GM23248 (cell line): Measurements from ENCODE around the gene DDTL. TPM values are rescaled to one million over a fixed set of nuclear protein-coding genes. Genes with fewer than 3 reads are reported as not detected.
A peak's percentile ranks its signal among the peaks of the same experiment; 100 is the strongest.
"Not testable (repeated sequence)": the region's sequence is repeated elsewhere in the genome, so short reads cannot be mapped to it uniquely, and the experiment has no call there.

Experiments
- DNase-seq: peaks from one replicate; pipeline ENCODE4 v3.0.0-alpha.2; 2015
- H2AFZ ChIP-seq: fragments of 200-600 bp; sonication (generic); 2 replicates; pipeline ENCODE4 v1.6.1; 2016; ENCODE audit warnings: antibody characterized with exemption
- H3F3A ChIP-seq: fragments of 200-600 bp; sonication (generic); 2 replicates; pipeline ENCODE4 v1.6.1; 2016; ENCODE audit warnings: mild to moderate bottlenecking, antibody characterized with exemption, mixed run types; ENCODE audit not compliant: insufficient read depth
- H3K27ac ChIP-seq: fragments of 200-600 bp; sonication (generic); 2 replicates; pipeline ENCODE4 v1.5.1; 2016; ENCODE audit warnings: mild to moderate bottlenecking
- H3K27me3 ChIP-seq: fragments of 200-600 bp; sonication (generic); replicated peaks from 2 replicates; pipeline ENCODE4 v1.6.1; 2016; ENCODE audit warnings: mild to moderate bottlenecking; ENCODE audit not compliant: insufficient read depth
- H3K36me3 ChIP-seq: fragments of 200-600 bp; sonication (generic); 2 replicates; pipeline ENCODE4 v1.6.1; 2016; ENCODE audit warnings: low read depth, mild to moderate bottlenecking
- H3K4me1 ChIP-seq: fragments of 200-600 bp; sonication (generic); 2 replicates; pipeline ENCODE4 v1.6.1; 2016; ENCODE audit warnings: mild to moderate bottlenecking; ENCODE audit not compliant: insufficient read depth
- H3K4me2 ChIP-seq: fragments of 200-600 bp; sonication (generic); one replicate; pipeline ENCODE4 v1.6.1; 2016; ENCODE audit warnings: mild to moderate bottlenecking; ENCODE audit not compliant: unreplicated experiment
- H3K4me3 ChIP-seq: fragments of 200-600 bp; sonication (generic); 2 replicates; pipeline ENCODE4 v1.5.1; 2016; ENCODE audit warnings: mild to moderate bottlenecking
- H3K79me2 ChIP-seq: fragments of 200-600 bp; sonication (generic); 2 replicates; pipeline ENCODE4 v1.6.1; 2016; ENCODE audit warnings: mild to moderate bottlenecking; ENCODE audit not compliant: insufficient read depth
- H3K9ac ChIP-seq: fragments of 200-600 bp; sonication (generic); 2 replicates; pipeline ENCODE4 v1.6.1; 2016; ENCODE audit warnings: mild to moderate bottlenecking
- H3K9me2 ChIP-seq: fragments of 200-600 bp; sonication (generic); 2 replicates; pipeline ENCODE4 v1.6.1; 2016; ENCODE audit warnings: mixed run types, mild to moderate bottlenecking, moderate library complexity; ENCODE audit not compliant: insufficient read depth
- H3K9me3 ChIP-seq: fragments of 200-600 bp; sonication (generic); one replicate; pipeline ENCODE4 v1.6.1; 2017; ENCODE audit warnings: low read depth
- H4K20me1 ChIP-seq: fragments of 200-600 bp; sonication (generic); 2 replicates; pipeline ENCODE4 v1.6.0; 2016; ENCODE audit not compliant: insufficient read depth
- WGBS, 2 experiments: methylation state at CpG; one replicate each; pipeline ENCODE4 v1.1.6; 2015 to 2017; ENCODE audit warnings: low lambda C conversion rate in 2 of 2, low coverage in 1 of 2; ENCODE audit errors: missing lambda C conversion rate in 2 of 2; 5-methylcytosine and 5-hydroxymethylcytosine counted together
- in situ Hi-C: fragments of 300-500 bp; cut with MboI; formaldehyde crosslinking; loops from 2 replicates; pipeline ENCODE4 v1.15.0; 2020
- polyA plus RNA-seq: library from polyadenylated mRNA; unstranded; fragments of >200 nt; fragmentation: Nextera tagmentation; extraction: Ambion mirVana; gene quantifications from 2 replicates; pipeline ENCODE4 v1.2.1, GENCODE V29; 2016
- total RNA-seq: library from RNA; depleted of rRNA; stranded (reverse); fragments of >200 nt; shearing (Covaris generic); gene quantifications from 2 replicates; pipeline ENCODE4 v1.2.3, GENCODE V29; 2014

The DDTL gene
- total and polyA plus RNA-seq, 2 experiments from 2014 or later: 2.4 TPM; not detected in 1

DNA sequence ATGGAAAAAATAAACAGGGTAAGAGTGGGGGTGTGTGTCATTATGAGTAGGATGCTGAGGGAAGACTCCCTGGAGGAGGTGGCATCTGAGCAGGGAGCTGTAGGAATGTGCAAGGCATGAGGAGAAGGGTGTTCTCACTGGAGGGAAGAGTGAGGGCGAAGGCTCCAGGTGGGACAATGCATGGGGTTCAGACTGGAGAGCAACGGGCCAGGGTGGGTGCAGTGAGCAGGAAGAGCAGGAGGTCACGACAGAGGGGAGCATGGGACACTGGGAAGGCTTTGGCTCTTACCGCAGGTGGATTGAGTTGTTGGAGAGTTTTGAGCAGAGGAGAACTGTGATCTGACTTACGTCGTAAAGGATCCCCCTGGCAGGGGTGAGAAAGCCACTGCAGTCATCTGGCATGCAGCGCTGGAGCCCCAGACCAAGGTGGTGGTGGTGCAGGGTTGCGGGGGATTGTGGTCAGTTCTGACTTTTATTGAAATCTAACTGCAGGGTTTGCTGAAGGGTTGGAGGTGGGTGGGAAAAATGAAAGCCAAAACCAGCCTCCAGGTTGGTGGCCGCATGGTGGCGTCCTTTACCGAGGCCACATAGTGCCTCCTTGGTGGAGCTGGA, 13.8 kb upstream of the DDTL start:
- H3K36me3 ChIP-seq, H2AFZ ChIP-seq, H3K4me3 ChIP-seq, H3F3A ChIP-seq, H4K20me1 ChIP-seq, H3K4me1 ChIP-seq, H3K27me3 ChIP-seq, H3K27ac ChIP-seq, in situ Hi-C loops, H3K4me2 ChIP-seq, DNase-seq, H3K9me2 ChIP-seq, H3K9ac ChIP-seq, H3K79me2 ChIP-seq, H3K9me3 ChIP-seq: not testable (repeated sequence)
- WGBS, 2 experiments: 64 to 67% methylated on average over 11 of the region's 11 CpGs

DNA sequence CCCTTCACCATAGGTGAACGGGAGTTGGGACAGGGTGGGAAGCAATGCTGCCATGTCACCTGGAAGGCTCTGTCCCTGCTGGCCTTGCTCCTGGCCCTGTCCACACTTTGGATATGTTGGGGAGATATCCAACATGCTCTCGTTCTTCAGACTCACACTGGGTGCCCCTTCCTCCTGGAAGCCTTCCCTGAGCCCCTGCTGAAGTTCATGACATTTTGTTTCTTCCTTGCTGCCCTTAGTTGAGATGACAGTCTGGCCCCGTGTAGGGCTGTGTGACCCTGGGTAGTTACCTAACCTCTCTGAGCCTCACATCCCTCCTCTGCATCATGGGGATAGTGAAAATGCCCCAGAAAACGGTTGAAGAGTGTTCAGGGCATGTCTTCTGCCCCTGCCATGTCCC, 13.2 kb upstream of the DDTL start:
- DNase-seq, H3K27me3 ChIP-seq, H4K20me1 ChIP-seq, H3K9me3 ChIP-seq, H3K4me3 ChIP-seq, H3K27ac ChIP-seq, H3K79me2 ChIP-seq, H3K4me1 ChIP-seq, H3F3A ChIP-seq, H3K36me3 ChIP-seq, H2AFZ ChIP-seq, H3K9me2 ChIP-seq, H3K9ac ChIP-seq, H3K4me2 ChIP-seq, in situ Hi-C loops: not testable (repeated sequence)
- 45 to 54% methylated on average over 4 of the region's 4 CpGs for WGBS, 2 experiments

DNA sequence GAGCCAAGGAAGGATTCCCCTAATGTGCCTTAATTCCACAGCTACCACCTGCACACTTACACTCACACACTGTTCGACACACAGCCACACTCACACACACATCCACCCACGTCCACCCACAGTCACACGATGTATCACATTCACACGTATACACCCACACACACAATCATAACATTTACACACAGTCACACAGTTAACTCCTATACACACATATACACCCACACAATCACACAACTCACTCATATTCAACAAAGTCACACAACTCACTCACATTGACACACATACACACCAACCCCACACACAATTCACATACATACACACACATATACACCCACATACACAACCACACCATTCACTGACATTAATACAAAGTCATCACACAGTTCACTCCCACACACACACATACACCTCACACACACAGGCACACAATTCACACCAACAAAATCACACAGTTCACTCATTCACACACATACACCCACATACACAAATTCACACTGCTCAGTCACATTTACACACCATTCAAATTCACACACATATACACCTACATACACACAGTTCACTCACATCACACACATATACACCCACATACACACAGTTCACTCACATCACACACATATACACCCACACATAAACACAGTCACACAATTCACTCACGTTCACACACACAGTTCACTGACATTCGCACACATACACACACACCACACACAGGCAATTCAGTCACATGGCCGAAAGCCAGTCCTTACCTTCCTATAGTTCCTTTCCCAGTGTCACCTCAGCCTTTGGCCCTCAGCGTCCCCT, 12.3 kb upstream of the DDTL start:
- H3K36me3 ChIP-seq, H3F3A ChIP-seq, H3K27me3 ChIP-seq, H3K27ac ChIP-seq, H3K4me2 ChIP-seq, H3K9ac ChIP-seq, H3K9me3 ChIP-seq, H3K9me2 ChIP-seq, H4K20me1 ChIP-seq, H3K79me2 ChIP-seq, H2AFZ ChIP-seq, H3K4me3 ChIP-seq, in situ Hi-C loops, H3K4me1 ChIP-seq, DNase-seq: not testable (repeated sequence)
- WGBS, 2 experiments: 70 to 72% methylated on average over 8 of the region's 8 CpGs

DNA sequence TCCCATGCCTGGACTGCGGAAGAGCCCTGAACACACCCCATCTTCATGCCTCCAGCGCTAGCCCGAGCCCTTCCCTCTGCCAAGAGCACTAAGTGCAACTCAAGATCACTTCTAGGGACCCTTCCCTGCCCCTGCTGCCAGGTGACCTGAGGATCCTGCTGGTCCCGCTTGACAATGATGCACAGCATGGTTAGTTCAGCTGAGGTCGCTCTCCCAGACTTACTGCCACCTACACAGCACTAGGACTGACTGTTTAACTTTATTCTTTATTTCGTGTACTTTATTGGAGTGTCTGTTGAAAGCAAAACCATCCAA, 11.7 kb upstream of the DDTL start:
- 82 to 85% methylated on average over 6 of the region's 6 CpGs for WGBS, 2 experiments
- H3K9me2 ChIP-seq, H4K20me1 ChIP-seq, DNase-seq, H3K9ac ChIP-seq, H3K4me2 ChIP-seq, H3F3A ChIP-seq, H3K9me3 ChIP-seq, H3K4me1 ChIP-seq, H3K4me3 ChIP-seq, H3K27me3 ChIP-seq, H3K79me2 ChIP-seq, H2AFZ ChIP-seq, in situ Hi-C loops, H3K27ac ChIP-seq, H3K36me3 ChIP-seq: not testable (repeated sequence)

DNA sequence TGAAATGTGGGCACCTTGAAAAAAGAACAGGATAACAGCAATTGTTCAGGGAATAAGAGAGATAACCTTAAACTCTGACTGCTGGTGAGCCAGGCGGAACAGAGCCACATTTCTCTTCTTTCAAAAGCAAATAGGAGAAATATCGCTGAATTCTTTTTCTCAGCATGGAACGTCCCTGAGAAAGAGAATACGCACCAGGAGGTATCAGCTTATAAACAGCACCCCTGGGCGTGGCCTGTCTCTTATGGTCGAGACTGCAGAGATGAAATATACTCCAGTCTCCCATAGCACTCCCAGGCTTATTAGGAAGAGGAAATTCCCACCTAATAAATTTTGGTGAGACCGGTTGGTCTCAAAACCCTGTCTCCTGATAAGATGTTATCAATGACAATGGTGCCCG, 10.8 kb upstream of the DDTL start:
- H3K9me3 ChIP-seq, H3K27me3 ChIP-seq, H3K4me1 ChIP-seq, in situ Hi-C loops, H4K20me1 ChIP-seq, H3K4me2 ChIP-seq, H3K79me2 ChIP-seq, H3K9me2 ChIP-seq, H3K4me3 ChIP-seq, H3K27ac ChIP-seq, H3F3A ChIP-seq, DNase-seq, H3K36me3 ChIP-seq, H3K9ac ChIP-seq, H2AFZ ChIP-seq: not testable (repeated sequence)
- WGBS, 2 experiments: 55 to 56% methylated on average over 7 of the region's 8 CpGs

DNA sequence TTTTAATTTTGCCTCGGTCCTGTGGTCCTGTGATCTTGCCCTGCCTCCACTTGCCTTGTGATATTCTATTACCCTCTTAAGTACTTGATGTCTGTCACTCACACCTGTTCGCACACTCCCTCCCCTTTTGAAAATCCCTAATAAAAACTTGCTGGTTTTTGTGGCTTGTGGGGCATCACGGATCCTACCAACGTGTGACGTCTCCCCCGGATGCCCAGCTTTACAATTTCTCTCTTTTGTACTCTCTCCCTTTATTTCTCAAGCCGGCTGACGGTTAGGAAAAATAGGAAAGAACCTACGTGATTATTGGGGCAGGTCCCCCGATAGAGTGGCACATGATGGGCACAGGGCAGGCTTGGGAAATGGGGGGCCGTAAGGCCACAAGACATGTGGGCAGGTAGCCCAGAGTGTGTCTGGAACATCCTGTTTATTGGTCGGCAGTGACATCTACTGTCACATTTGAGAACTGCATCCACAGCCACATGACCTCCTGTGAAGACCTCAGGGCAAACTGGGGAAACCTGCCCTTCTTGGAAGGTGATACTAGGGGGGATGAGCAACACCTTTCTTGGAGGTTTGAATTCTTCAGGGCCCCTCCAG, 10.3 kb upstream of the DDTL start:
- H3K9me2 ChIP-seq, H2AFZ ChIP-seq, H3F3A ChIP-seq, H3K36me3 ChIP-seq, H3K4me2 ChIP-seq, H3K4me1 ChIP-seq, in situ Hi-C loops, H3K9ac ChIP-seq, H4K20me1 ChIP-seq, H3K27ac ChIP-seq, H3K9me3 ChIP-seq, H3K79me2 ChIP-seq, H3K4me3 ChIP-seq, H3K27me3 ChIP-seq: not testable (repeated sequence)
- peak; percentile 79 for DNase-seq
- WGBS, 2 experiments: 19 to 20% methylated on average over 12 of the region's 12 CpGs

DNA sequence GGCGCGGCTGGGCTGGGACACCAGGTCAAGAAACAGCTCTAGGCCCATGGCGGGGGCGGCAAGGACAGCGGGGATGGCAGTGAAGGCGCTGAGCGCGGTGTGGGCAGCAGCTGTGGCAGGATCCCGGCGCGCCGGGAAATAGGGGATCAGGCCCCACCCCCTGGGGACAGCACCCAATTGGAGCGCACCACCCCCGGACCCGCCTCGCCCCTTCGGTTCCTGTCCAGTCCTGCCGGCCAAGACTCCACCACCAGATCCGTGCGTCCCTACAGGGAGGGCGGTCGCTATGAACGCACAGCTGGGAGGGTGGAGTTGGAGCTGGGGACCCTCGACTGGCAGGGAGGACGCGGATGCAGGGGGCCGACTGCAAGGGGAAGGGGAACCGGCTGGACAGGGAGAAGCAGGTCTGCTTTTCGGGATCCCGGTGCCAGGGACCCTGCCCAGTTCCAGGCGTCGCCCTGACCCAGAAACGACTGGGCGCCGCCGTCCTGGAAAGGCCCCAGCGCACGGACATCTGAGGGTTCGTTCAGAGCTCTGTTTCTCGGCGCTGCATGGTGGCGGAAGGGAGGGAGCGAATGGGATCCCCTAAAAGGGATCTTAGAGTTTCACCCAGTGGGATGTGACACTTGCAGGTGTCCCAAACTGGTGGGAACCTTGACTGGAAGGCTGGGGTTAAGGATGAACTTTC, 5.5 kb upstream of the DDTL start, which contains the start of gene GSTT2B:
Gene GSTT2B, minus strand, starts transcription at position 112 of the 688 bp plus-strand sequence. Its CDS starts 64 bp downstream, at position 48.
- H3K4me2 ChIP-seq, H3K36me3 ChIP-seq, H3K27ac ChIP-seq, H3F3A ChIP-seq, H3K9me3 ChIP-seq, H3K4me1 ChIP-seq, H3K79me2 ChIP-seq, in situ Hi-C loops, DNase-seq, H4K20me1 ChIP-seq, H3K9me2 ChIP-seq, H3K27me3 ChIP-seq, H2AFZ ChIP-seq: not testable (repeated sequence)
- WGBS, 2 experiments: no CpG with 5 or more reads among the region's 43 CpGs
- Histone ChIP-seq H3K4me3 (peak within 1 kb of the TSS; percentile 48; the same call in 1 of the 2 replicates), H3K9ac (peak within 1 kb of the TSS; percentile 46; the same call in 1 of the 2 replicates)
